Activated T-helper 1 cell treated with anti-CD3 and anti-CD28 coated beads, Interleukin-12 subunit alpha, Interleukin-12 subunit beta, Interleukin-2, Interleukin-4 antibody, amounts not matched to agents 30 ng/mL and 10 ng/mL and 1 ng/mL, durations not matched to agents 14 hours and 24 hours and 36 hours (primary cell): ENCODE measurements around the gene FOXO3. TPM values are rescaled to one million over a fixed set of nuclear protein-coding genes. Genes with fewer than 3 reads are reported as not detected.
"Not testable (repeated sequence)": the region's sequence is repeated elsewhere in the genome, so short reads cannot be mapped to it uniquely, and the experiment has no call there.

ENCODE experiments used
- DNase-seq: peaks from one replicate; pipeline ENCODE4 v3.0.0; 2021; ENCODE audit warnings: low spot score
- H3K27ac Mint-ChIP-seq: one replicate; pipeline ENCODE4 v1.8.0; 2021; ENCODE audit warnings: mild to moderate bottlenecking, mixed read lengths
- H3K27me3 Mint-ChIP-seq: one replicate; pipeline ENCODE4 v1.8.0; 2022; ENCODE audit warnings: mild to moderate bottlenecking, moderate library complexity, mixed read lengths; ENCODE audit not compliant: insufficient read depth
- H3K36me3 Mint-ChIP-seq: one replicate; pipeline ENCODE4 v1.8.0; 2021; ENCODE audit warnings: low read depth, mixed read lengths
- H3K4me1 Mint-ChIP-seq: one replicate; pipeline ENCODE4 v1.8.0; 2021; ENCODE audit warnings: low read depth, mixed read lengths
- H3K4me3 Mint-ChIP-seq: one replicate; pipeline ENCODE4 v1.8.0; 2021; ENCODE audit warnings: mild to moderate bottlenecking, moderate library complexity, mixed read lengths
- H3K9me3 Mint-ChIP-seq: one replicate; pipeline ENCODE4 v1.8.0; 2021; ENCODE audit warnings: mixed read lengths
- intact Hi-C: fragments of 100-400 bp; cut with micrococcal nuclease; formaldehyde crosslinking; loops from one replicate; pipeline ENCODE4 v1.15.1; 2024
- total RNA-seq: library from RNA; stranded (reverse); gene quantifications from 2 replicates; pipeline ENCODE4 v1.2.3, GENCODE V29; 2022

FOXO3 gene
- total RNA-seq, 1 donor from 2014 or later: 8.6 TPM

DNA sequence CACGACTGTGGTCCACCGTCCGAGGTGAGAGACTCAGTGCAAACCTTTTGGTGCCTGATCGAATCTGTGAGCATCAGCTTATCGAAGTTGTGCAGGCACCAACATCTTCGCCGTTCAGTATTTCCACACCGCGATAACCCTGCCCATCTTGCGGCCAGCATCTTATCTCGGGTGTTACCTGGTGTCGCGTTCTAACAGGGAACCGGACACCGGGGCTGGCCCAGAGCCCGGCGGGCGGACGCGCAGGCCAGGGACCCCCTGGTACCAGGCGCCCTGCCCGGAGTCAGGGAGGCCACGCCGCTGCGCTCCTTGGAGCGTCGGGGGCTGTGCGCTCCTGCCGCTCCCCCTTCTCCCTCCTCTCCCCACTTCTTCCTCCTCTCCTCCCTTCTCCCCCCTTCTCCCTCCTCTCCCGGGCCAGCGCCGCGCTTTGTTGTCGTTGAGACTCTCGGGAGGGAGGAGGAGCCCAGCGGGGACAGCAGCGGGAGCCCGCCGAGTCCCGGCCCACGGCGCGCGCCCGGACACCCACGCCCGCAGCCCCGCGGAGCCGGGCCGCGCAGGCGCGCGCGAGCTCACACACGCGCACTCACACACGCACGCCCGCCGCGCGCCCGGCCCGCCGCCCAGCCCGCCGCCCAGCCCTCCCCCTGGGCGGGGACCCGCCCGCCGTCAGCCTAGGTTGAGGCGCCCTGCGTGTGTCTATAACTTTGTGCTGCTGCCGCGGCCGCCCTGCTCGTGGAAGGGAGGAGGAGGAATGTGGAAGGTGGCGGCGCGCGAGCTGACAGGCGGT is 1.4 kb upstream of the FOXO3 start:
- peaks cover 38% of the 10 kb centered on the region for H3K4me1 Mint-ChIP-seq
- H3K36me3 Mint-ChIP-seq: peaks cover 12% of the 10 kb centered on the region
- intact Hi-C loops: loop anchor here (2.0 to 10.0 kb wide), 7 partner anchors 383 to 1620 kb away; partner anchors contain the start of genes AK9, FIG4, WASF1 and ZBTB24
- peak; percentile 82 for DNase-seq
- peaks cover 49% of the 10 kb centered on the region for H3K27me3 Mint-ChIP-seq
- H3K4me3 Mint-ChIP-seq: peak overlapping the region; percentile 88
- H3K27ac Mint-ChIP-seq: peak overlapping the region; percentile 91
- no peaks in the 10 kb centered on the region for H3K9me3 Mint-ChIP-seq

DNA sequence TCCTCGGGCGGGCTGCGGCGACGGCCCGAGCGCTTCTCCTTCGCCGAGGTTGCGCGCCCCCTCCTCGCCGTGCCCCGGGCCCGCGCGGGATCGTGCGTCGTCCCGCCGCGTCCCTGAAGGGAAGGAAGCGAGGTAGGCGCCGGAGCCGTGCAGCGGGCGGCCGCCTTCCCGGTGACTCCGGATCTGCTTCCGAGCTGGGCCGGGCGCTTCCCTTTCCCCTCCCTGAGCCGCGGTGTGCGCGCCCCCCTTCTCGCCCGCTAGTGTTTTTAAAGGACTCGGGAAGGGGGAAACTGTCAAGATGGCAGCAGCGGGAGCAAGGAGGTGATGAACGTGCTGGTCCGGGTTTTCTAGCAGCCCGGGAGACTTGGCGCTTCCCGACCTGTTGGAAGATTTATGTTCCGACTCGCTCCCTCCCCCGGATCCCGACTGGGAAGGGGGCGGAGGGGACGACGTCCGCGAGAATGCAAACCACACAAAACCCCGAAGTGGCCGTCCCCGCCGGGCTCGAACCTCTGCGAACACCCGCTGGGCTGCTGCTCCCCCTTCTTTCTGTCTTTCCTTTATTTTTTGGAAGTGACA is 744 bp upstream of the FOXO3 start:
- Mint-ChIP-seq H3K27ac (peak overlapping the region; percentile 52), H3K4me1 (peaks cover 45% of the 10 kb centered on the region), H3K4me3 (peak overlapping the region; percentile 82), H3K9me3 (no peaks in the 10 kb centered on the region), H3K27me3 (peaks cover 44% of the 10 kb centered on the region), H3K36me3 (peaks cover 12% of the 10 kb centered on the region)
- intact Hi-C loops: loop anchor here (2.0 to 10.0 kb wide), 7 partner anchors 382 to 1619 kb away; partner anchors contain the start of genes AK9, FIG4, WASF1 and ZBTB24
- no peak for DNase-seq

DNA sequence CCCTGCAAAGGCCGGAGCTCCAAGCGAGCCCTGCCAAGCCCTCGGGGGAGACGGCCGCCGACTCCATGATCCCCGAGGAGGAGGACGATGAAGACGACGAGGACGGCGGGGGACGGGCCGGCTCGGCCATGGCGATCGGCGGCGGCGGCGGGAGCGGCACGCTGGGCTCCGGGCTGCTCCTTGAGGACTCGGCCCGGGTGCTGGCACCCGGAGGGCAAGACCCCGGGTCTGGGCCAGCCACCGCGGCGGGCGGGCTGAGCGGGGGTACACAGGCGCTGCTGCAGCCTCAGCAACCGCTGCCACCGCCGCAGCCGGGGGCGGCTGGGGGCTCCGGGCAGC is 561 bp downstream of the FOXO3 start:
- peaks cover 56% of the 10 kb centered on the region for H3K4me1 Mint-ChIP-seq
- peaks cover 16% of the 10 kb centered on the region for H3K36me3 Mint-ChIP-seq
- H3K4me3 Mint-ChIP-seq, DNase-seq, H3K9me3 Mint-ChIP-seq, intact Hi-C loops, H3K27ac Mint-ChIP-seq: not testable (repeated sequence)
- peaks cover 47% of the 10 kb centered on the region for H3K27me3 Mint-ChIP-seq

DNA sequence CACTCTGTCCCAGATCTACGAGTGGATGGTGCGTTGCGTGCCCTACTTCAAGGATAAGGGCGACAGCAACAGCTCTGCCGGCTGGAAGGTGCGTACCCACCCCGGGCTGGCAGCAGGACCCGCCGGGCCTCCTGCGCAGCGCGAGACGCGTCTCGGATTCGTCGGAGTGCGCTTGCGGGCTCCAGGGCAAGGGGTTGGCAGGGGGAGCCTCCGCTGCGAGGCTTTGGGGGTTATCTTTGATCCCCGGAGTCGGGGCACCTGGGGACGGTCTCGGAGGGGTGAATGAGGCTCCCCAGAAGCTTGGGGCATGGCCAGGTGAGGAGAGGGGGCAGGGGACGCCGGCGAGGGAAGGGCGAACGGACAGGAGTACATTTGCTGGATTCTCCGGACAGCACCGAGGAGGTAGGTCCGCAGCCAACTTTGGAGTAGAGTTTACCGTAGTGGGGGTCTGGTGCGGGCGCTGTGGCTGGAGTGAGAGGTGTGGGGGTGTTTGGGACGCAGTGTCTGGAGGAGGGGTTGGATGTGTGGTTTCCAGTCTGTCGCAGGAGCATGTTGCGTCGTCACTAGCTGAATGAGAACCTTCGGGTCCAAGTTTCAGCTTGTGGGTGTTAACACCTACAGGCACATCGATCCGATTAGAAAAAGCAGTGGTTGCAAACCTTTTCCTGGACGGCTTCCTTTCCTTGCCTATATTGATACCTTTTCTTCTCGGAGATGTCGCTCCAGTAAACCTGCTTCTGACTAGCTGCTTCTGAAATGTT is 1.2 kb downstream of the FOXO3 start:
- peak overlapping the region; percentile 19 for H3K27ac Mint-ChIP-seq
- intact Hi-C loops: no loop called here
- DNase-seq: no peak

DNA sequence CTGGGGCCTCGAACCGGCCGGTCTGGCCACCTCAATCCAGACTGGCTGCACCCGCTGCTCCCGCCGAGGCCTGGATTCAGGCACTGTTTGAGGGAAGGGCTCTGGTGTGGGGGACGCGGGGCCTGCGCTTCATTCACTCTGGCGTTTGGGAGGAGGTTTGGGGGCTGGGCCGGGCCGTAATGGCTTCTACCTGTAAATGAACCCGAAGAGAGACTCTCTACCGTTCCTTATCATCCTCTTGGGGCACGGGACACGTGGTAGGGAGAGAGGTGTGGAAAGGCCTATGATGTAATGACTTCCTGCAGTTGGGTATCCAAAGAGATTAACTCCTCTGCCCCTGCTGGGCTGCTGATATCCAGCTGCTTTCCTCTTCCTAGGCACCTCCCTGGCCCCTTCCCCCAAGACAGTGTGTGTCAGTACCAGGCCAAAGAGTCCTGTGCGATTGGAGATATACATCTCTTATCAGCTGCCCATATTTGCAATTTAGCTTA is 1.8 kb downstream of the FOXO3 start:
- Mint-ChIP-seq H3K27ac (peak overlapping the region; percentile 19), H3K4me3 (peak overlapping the region; percentile 76), H3K9me3 (no peaks in the 10 kb centered on the region), H3K4me1 (peaks cover 44% of the 10 kb centered on the region), H3K36me3 (peaks cover 25% of the 10 kb centered on the region), H3K27me3 (peaks cover 44% of the 10 kb centered on the region)
- no peak for DNase-seq
- intact Hi-C loops: no loop called here

More for the DNA sequence above, 1.2 kb downstream of the FOXO3 start:
- Mint-ChIP-seq H3K9me3 (no peaks in the 10 kb centered on the region), H3K4me3 (peak overlapping the region; percentile 76), H3K27me3 (peaks cover 45% of the 10 kb centered on the region), H3K36me3 (peaks cover 21% of the 10 kb centered on the region), H3K4me1 (peaks cover 49% of the 10 kb centered on the region)

DNA sequence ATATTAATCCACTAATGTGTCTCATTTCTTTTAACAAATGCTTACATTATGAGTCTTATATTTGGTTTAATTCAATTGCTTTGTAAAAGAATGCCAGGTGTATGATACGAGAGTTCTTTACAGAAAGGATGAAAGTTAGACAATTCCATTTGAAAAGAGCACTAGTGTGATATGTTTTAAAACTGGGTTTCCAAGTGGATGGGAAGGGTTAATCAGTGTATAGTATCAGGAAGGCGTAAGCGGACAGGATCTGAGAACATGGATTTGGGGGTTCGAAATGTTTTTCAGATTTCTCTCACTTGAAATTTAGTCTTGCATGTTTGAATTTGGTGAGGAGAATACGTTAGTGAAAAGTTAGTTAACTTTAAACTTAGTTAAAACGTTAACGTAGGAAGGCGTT is 2.6 kb downstream of the FOXO3 start:
- Mint-ChIP-seq H3K4me1 (peaks cover 44% of the 10 kb centered on the region), H3K4me3 (no peak overlapping the region), H3K27ac (no peak overlapping the region), H3K36me3 (peaks cover 27% of the 10 kb centered on the region), H3K9me3 (no peaks in the 10 kb centered on the region), H3K27me3 (peaks cover 44% of the 10 kb centered on the region)
- DNase-seq: no peak
- intact Hi-C loops: no loop called here

DNA sequence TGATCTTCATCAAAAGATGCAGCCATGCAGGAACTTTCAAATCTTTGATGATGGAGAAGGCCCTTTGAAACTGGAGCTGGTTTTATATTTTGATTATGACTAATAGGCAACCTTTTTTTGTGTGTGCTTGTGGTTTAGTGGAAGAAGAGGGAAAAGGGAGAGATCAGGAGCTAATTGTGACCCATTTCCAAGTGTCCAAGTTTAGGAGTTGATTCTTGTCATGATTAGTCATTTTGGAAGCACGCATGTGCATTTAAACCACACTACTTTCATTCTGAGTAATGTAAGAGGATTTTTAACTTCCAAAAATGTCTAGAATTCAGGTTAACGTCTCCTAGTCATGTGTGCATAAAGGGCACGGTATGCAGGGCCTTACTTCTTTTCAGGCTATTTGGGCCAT is 3.5 kb downstream of the FOXO3 start:
- Mint-ChIP-seq H3K4me1 (peaks cover 36% of the 10 kb centered on the region), H3K9me3 (no peaks in the 10 kb centered on the region), H3K4me3 (no peak overlapping the region), H3K36me3 (peaks cover 28% of the 10 kb centered on the region), H3K27me3 (peaks cover 48% of the 10 kb centered on the region), H3K27ac (peak overlapping the region; percentile 77)
- no peak for DNase-seq
- intact Hi-C loops: loop anchor here (1.0 to 2.0 kb wide), 5 partner anchors 17 to 509 kb away; no protein-coding TSS in a partner anchor

DNA sequence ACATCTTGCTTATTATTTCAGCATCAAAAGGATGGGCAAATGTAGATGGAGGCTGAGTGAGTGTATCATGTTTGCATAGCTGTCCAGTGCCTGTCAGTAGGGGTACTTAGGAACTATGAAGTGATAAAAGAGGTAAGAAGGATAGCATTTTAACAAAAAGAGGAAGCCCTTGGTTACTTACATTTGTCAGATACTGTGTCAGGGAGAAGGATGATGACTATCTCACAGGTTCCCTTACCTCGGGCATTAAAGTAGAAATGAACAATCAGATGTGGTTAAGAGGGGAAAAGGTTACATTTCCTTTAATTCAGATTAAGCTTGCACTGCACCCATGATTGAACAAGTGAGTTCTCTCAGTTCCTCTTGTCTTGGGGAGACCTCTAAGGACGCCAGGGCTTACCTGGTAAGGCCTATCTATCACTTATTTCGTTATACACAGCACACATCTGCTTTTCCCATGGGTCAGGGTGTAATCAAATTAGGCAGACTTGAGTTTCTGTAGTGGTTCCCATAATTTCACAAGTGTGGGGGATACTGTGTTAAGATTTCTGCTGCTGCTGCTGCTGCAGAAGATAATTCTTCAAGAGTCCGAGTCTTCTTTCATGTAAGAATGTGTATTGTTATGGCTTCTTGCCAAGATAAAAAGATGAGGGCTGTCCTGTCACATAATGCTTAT is 4.5 kb downstream of the FOXO3 start:
- Mint-ChIP-seq H3K4me3 (peak overlapping the region; percentile 28), H3K36me3 (peaks cover 32% of the 10 kb centered on the region), H3K27ac (no peak overlapping the region), H3K27me3 (peaks cover 50% of the 10 kb centered on the region), H3K4me1 (peaks cover 36% of the 10 kb centered on the region), H3K9me3 (no peaks in the 10 kb centered on the region)
- intact Hi-C loops: loop anchor here (2.0 kb wide), 1 partner anchor 508 kb away; no protein-coding TSS in a partner anchor
- DNase-seq: no peak

DNA sequence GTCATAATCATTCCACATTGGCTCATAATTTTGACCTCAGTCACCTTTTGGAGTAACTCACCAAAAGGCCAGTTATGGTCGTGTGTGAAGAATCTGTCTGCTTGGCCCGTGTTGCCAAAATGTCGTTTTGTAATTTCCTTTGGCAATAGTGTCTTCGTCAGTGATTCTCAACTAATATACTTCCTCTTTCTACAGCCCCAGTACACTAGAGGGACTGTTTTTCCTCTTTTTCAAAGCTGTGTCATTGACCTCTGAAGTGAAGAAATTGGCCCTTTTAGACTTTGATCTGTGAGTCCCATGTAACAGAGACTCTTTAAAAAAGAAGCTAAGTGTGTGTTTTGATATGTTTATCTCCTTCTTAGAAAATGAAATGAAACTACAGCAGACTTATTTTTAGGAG is 5.2 kb downstream of the FOXO3 start:
- H3K4me3 Mint-ChIP-seq: no peak overlapping the region
- no peak overlapping the region for H3K27ac Mint-ChIP-seq
- intact Hi-C loops: loop anchor here (2.0 kb wide), 1 partner anchor 507 kb away; no protein-coding TSS in a partner anchor
- H3K36me3 Mint-ChIP-seq: peaks cover 37% of the 10 kb centered on the region
- no peaks in the 10 kb centered on the region for H3K9me3 Mint-ChIP-seq
- H3K27me3 Mint-ChIP-seq: peaks cover 51% of the 10 kb centered on the region
- no peak for DNase-seq
- H3K4me1 Mint-ChIP-seq: peaks cover 36% of the 10 kb centered on the region

DNA sequence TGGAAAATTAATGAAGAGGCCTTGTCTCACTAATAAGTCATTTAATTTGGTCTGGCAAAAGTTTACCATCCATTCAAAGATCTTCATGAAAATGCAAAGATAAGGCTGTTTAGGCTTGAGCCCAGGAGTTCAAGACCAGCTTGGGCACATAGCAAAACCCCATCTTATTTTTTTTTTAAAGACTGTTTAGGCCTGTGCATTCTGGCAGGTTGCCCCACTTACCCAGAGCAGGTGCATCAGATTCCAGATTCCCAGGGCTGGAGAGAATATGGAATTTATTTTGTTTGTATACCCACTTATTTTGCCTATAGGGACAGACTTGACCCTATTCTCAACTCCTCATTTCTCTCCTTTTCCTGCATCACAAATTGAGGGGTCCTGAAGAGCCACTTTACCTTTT is 5.7 kb downstream of the FOXO3 start:
- no peak for DNase-seq
- Mint-ChIP-seq H3K27ac (no peak overlapping the region), H3K9me3 (no peaks in the 10 kb centered on the region), H3K4me3 (no peak overlapping the region), H3K4me1 (peaks cover 36% of the 10 kb centered on the region), H3K27me3 (peaks cover 56% of the 10 kb centered on the region), H3K36me3 (peaks cover 39% of the 10 kb centered on the region)
- intact Hi-C loops: no loop called here

DNA sequence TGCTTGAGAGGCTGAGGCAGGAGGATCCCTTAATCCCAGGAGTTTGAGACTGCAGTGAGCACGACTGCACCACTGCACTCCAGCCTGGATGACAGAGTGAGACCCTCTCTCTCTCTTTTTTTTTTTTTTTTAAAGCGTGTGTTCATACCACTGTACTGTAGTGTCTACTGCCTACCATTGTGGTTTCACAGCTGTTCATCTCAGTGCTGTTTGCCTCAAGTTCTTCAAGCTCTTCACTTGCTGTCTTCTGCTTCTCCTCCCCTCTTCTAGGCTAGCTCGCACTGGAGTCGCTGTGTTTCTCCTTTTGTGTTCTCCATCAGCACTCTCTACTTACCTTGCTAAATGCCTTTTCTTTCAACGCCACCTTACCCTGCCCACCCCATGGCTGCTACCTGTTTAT is 7.4 kb downstream of the FOXO3 start:
- intact Hi-C loops: no loop called here
- Mint-ChIP-seq H3K4me3 (no peak overlapping the region), H3K36me3 (peaks cover 29% of the 10 kb centered on the region), H3K27me3 (peaks cover 43% of the 10 kb centered on the region), H3K4me1 (peaks cover 29% of the 10 kb centered on the region), H3K9me3 (no peaks in the 10 kb centered on the region), H3K27ac (no peak overlapping the region)
- DNase-seq: no peak

DNA sequence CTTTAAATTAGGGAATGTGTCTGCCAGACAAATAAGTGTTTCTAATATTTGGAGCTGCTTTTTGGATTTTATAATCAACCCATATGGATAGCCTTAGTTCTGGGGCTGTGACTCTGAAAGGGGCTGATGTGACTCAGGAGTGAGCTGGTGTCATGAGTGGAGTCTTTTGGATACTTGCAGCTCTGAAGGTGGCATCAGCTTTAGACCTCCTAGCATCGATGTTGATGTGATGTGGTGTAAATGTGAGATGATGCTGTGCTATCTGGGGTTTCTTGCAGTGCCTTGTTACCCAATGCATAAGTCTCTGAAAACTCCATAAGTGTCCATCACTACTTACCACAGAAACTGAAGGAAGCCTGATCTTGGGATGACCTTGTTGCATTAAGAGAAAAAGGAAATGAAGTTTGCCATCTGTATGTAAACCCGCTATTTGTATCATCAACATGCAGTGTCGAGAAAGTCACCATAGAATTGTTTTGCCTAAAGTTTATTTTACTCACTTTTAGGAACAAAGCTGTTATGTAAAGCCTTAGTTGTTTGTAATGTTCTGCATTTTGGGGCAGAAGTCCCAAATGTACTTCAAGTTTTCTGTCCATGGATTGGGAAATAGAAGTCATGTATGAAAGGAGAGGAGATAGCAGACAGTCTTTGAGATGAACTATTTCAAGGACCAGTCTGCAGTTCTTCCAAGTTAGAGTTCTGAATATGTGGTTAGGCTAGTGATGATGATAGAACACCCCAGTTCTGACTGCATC is 8.0 kb downstream of the FOXO3 start:
- DNase-seq: no peak
- H3K4me3 Mint-ChIP-seq: no peak overlapping the region
- peaks cover 27% of the 10 kb centered on the region for H3K36me3 Mint-ChIP-seq
- no peak overlapping the region for H3K27ac Mint-ChIP-seq
- H3K9me3 Mint-ChIP-seq: no peaks in the 10 kb centered on the region
- intact Hi-C loops: no loop called here
- H3K4me1 Mint-ChIP-seq: peaks cover 25% of the 10 kb centered on the region
- peaks cover 40% of the 10 kb centered on the region for H3K27me3 Mint-ChIP-seq
